Measurements from ENCODE around the gene ATF7IP2. TPM values are rescaled to one million over a fixed set of nuclear protein-coding genes. Genes with fewer than 3 reads are reported as not detected.
A peak's percentile ranks its signal among the peaks of the same experiment; 100 is the strongest.

The ATF7IP2 gene
- total and polyA plus RNA-seq, 9 of the 15 experiments (the other 6 are each of a cell fraction or from before 2014, with no cell fraction given) = 131 to 515 (median 196) TPM

DNA sequence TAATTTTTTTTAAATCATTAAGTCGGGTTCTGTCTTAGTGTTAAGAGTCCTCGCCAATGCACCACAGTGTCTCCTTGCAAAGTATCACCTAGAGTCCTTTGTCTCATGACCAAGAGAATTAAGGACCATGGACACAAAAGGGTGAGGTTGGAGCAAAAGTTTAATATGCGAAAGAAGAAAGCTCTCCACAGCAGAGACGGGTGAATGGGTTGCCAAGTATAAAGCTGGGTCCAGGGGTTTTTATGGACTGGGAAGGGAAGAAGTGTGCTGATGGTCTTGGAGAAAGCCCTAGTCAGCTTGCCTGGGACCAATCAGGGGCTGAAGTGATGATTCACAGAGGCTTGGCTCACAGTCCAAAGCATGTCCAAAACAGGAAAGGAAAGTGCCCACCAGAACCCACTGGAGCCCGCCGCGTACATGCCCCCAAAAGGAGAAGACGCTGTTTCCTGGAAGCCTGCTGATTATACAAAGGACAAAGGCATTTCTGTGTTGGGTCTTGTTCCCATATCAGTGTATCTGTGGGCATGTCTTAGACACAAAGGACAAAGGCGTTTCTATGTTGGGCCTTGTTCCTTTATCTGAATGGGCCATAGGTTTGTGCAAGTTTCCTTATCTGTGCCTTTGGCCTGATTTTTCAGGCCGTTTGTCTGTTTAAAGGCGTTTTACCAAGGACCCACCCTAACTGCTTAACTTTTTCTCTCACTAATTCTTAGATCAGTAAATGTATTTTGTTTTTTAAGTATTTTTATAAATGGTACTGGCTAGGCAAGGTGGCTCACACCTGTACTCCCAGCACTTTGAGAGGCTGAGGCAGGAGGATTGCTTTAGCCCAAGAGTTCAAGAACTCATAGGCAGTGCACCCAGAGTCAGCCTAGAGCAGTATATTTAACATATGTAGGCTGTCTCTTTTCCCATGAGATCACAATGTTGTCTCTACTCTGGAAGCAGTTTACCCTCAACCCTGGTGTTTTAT is 28.7 kb upstream of the ATF7IP2 start (continued):
- TF ChIP-seq, protein P1, sequence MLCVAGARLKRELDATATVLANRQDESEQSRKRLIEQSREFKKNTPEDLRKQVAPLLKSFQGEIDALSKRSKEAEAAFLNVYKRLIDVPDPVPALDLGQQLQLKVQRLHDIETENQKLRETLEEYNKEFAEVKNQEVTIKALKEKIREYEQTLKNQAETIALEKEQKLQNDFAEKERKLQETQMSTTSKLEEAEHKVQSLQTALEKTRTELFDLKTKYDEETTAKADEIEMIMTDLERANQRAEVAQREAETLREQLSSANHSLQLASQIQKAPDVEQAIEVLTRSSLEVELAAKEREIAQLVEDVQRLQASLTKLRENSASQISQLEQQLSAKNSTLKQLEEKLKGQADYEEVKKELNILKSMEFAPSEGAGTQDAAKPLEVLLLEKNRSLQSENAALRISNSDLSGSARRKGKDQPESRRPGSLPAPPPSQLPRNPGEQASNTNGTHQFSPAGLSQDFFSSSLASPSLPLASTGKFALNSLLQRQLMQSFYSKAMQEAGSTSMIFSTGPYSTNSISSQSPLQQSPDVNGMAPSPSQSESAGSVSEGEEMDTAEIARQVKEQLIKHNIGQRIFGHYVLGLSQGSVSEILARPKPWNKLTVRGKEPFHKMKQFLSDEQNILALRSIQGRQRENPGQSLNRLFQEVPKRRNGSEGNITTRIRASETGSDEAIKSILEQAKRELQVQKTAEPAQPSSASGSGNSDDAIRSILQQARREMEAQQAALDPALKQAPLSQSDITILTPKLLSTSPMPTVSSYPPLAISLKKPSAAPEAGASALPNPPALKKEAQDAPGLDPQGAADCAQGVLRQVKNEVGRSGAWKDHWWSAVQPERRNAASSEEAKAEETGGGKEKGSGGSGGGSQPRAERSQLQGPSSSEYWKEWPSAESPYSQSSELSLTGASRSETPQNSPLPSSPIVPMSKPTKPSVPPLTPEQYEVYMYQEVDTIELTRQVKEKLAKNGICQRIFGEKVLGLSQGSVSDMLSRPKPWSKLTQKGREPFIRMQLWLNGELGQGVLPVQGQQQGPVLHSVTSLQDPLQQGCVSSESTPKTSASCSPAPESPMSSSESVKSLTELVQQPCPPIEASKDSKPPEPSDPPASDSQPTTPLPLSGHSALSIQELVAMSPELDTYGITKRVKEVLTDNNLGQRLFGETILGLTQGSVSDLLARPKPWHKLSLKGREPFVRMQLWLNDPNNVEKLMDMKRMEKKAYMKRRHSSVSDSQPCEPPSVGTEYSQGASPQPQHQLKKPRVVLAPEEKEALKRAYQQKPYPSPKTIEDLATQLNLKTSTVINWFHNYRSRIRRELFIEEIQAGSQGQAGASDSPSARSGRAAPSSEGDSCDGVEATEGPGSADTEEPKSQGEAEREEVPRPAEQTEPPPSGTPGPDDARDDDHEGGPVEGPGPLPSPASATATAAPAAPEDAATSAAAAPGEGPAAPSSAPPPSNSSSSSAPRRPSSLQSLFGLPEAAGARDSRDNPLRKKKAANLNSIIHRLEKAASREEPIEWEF (CRISPR knock-in tag; IDR thresholded peaks at IDR 0.05) = no peak
- TF ChIP-seq, protein P2, sequence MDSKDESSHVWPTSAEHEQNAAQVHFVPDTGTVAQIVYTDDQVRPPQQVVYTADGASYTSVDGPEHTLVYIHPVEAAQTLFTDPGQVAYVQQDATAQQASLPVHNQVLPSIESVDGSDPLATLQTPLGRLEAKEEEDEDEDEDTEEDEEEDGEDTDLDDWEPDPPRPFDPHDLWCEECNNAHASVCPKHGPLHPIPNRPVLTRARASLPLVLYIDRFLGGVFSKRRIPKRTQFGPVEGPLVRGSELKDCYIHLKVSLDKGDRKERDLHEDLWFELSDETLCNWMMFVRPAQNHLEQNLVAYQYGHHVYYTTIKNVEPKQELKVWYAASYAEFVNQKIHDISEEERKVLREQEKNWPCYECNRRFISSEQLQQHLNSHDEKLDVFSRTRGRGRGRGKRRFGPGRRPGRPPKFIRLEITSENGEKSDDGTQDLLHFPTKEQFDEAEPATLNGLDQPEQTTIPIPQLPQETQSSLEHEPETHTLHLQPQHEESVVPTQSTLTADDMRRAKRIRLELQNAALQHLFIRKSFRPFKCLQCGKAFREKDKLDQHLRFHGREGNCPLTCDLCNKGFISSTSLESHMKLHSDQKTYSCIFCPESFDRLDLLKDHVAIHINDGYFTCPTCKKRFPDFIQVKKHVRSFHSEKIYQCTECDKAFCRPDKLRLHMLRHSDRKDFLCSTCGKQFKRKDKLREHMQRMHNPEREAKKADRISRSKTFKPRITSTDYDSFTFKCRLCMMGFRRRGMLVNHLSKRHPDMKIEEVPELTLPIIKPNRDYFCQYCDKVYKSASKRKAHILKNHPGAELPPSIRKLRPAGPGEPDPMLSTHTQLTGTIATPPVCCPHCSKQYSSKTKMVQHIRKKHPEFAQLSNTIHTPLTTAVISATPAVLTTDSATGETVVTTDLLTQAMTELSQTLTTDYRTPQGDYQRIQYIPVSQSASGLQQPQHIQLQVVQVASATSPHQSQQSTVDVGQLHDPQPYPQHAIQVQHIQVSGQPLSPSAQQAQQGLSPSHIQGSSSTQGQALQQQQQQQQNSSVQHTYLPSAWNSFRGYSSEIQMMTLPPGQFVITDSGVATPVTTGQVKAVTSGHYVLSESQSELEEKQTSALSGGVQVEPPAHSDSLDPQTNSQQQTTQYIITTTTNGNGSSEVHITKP (IDR thresholded peaks at IDR 0.05; ENCODE audit: partially characterized antibody) = no peak
- TF ChIP-seq TRIM28 (IDR thresholded peaks at IDR 0.05) (peak; percentile 75; the same call in 1 of the 2 replicates), RAD21 (CRISPR knock-in tag; conservative IDR thresholded peaks at IDR 0.05 in 1 of 2, IDR thresholded peaks at IDR 0.05 in 1 of 2) (no peak; a peak in 1 of 4 replicates), TAF1 (IDR thresholded peaks at IDR 0.05; ENCODE audit: control insufficient read depth, extremely low read depth, insufficient read depth, low read length, severe bottlenecking) (no peak), PPARD (CRISPR knock-in tag; IDR thresholded peaks at IDR 0.05) (no peak), BCOR (IDR thresholded peaks at IDR 0.05) (0 out of 2 replicates have a peak, but pooled peaks have one; percentile 34), ZNF253 (CRISPR knock-in tag; conservative IDR thresholded peaks at IDR 0.05) (no peak), NFXL1 (CRISPR knock-in tag; IDR thresholded peaks at IDR 0.05) (no peak), ZNF3 (CRISPR knock-in tag; IDR thresholded peaks at IDR 0.05) (no peak), FOXA1 (IDR thresholded peaks at IDR 0.05; ENCODE audit: borderline replicate concordance) (no peak), GTF2E2 (tag; IDR thresholded peaks at IDR 0.05) (no peak), CBFB (CRISPR knock-in tag; IDR thresholded peaks at IDR 0.05) (no peak), MEF2A (IDR thresholded peaks at IDR 0.05; ENCODE audit: control insufficient read depth, low read depth, low read length) (0 out of 2 replicates have a peak, but pooled peaks have one; percentile 6), SNIP1 (IDR thresholded peaks at IDR 0.05; ENCODE audit: low read depth) (no peak)
- TF ChIP-seq, protein P3, sequence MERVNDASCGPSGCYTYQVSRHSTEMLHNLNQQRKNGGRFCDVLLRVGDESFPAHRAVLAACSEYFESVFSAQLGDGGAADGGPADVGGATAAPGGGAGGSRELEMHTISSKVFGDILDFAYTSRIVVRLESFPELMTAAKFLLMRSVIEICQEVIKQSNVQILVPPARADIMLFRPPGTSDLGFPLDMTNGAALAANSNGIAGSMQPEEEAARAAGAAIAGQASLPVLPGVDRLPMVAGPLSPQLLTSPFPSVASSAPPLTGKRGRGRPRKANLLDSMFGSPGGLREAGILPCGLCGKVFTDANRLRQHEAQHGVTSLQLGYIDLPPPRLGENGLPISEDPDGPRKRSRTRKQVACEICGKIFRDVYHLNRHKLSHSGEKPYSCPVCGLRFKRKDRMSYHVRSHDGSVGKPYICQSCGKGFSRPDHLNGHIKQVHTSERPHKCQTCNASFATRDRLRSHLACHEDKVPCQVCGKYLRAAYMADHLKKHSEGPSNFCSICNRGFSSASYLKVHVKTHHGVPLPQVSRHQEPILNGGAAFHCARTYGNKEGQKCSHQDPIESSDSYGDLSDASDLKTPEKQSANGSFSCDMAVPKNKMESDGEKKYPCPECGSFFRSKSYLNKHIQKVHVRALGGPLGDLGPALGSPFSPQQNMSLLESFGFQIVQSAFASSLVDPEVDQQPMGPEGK (CRISPR knock-in tag; IDR thresholded peaks at IDR 0.05; ENCODE audit: borderline replicate concordance) = no peak
